GM19193 (cell line): ENCODE results near the gene MAB21L3.

Experiments used
- POLR2A ChIP-seq: IDR thresholded peaks from 4 replicates; pipeline ENCODE4 v1.6.1; 2011; ENCODE audit not compliant: insufficient read depth, insufficient read length; ENCODE audit errors: extremely low read depth

The MAB21L3 gene

DNA sequence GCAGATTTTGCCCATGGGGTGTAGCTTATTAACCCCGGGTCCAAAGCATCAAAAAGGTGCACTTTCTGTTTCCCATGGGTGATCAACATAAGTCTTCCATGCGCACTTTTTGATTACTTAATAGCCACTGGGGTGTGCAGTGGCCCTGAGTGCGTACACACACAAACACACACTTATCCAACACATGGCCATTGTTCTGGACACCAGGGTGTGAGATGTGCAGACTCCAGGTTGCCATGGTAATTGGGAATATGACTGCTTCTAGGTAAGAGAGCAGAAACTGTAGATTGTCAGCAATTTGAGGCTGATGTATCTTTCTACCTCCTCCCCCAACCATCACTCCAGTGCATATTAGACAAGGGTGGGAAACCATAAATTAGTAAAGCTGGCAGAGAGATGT, 68.8 kb downstream of the MAB21L3 start:
- TF ChIP-seq POLR2A, result no peak

GRCh38 chr1:116182019-116182714, 71.0 kb downstream of the MAB21L3 start:
- no peak for TF ChIP-seq POLR2A
